NCI-H2227 (cell line): ENCODE measurements around the gene DPP9.
A peak's percentile ranks its signal among the peaks of the same experiment; 100 is the strongest.
"Not testable (repeated sequence)": the region's sequence is repeated elsewhere in the genome, so short reads cannot be mapped to it uniquely, and the experiment has no call there.

Experiments
- DNase-seq: peaks from one replicate; lab custom pipeline; 2025; ENCODE audit not compliant: unreplicated experiment; lab: John Stamatoyannopoulos, UW

The DPP9 gene

DNA sequence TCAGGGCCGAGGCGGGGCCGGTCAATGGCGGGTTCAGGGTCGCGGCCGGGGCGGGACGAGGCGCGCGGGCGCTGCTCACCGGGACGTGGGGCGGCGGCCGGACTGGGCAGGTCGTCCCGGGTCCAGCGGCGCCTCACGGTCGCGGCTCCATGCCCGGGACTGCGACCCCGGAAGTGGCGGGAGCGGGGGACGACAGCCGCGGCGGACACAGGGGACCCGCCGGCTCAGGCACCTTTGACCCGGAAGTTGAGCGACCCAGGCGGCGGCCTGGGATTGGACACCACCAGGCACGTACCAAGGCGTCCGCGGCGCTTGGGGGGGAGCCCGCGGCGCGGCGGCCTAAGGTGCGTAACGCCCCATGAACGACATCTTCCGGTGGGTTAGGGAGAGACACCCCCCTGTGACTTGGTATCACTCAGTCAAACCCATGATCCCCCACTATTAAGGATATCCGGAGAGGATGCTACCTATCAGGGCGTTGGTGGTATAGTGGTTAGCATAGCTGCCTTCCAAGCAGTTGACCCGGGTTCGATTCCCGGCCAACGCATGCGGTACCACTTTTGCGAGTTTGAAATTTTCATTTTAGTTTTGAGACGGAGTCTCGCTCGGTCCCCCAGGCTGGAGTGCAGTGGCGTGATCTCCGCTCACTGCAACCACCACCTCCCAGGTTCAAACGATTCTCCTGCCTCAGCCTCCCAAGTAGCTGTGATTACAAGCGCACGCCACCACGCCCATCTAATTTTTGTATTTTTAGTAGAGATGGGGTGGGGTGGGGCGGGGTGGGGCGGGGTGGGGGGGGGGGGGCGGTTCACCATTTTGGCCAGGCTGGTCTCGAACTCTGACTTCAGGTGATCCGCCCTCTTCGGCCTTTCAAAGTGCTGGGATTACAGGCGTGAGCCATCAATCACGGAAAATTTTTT, at the start of gene DPP9:
Gene DPP9 (minus strand): TSS at position 248 of the 920 bp plus-strand sequence. CDS start 3,936 bp downstream, outside the sequence.
- DNase-seq: peak; percentile 97

GRCh38 chr19:4773047-4773640, 49.5 kb upstream of the DPP9 start:
- no peak for DNase-seq

DNA sequence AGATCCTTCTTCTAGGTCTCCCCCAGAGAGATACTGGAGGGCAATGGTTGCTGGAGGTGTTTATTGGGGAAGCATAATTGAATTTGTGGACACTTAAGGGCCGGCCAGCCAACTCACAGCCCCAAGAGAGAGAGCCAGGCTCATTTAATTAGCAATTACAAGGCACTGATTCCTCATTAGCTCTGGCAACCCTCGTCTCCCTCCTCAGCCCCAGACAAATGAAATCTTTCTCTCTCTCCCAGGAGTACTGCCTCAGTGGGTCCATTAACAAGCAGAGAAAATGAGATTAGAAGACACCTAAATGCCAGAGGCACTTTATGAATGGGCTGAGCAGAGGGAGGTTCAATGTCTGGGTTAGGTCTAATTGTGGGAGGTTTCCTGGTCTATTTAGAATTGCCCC, 48.9 kb upstream of the DPP9 start:
- no peak for DNase-seq

DNA sequence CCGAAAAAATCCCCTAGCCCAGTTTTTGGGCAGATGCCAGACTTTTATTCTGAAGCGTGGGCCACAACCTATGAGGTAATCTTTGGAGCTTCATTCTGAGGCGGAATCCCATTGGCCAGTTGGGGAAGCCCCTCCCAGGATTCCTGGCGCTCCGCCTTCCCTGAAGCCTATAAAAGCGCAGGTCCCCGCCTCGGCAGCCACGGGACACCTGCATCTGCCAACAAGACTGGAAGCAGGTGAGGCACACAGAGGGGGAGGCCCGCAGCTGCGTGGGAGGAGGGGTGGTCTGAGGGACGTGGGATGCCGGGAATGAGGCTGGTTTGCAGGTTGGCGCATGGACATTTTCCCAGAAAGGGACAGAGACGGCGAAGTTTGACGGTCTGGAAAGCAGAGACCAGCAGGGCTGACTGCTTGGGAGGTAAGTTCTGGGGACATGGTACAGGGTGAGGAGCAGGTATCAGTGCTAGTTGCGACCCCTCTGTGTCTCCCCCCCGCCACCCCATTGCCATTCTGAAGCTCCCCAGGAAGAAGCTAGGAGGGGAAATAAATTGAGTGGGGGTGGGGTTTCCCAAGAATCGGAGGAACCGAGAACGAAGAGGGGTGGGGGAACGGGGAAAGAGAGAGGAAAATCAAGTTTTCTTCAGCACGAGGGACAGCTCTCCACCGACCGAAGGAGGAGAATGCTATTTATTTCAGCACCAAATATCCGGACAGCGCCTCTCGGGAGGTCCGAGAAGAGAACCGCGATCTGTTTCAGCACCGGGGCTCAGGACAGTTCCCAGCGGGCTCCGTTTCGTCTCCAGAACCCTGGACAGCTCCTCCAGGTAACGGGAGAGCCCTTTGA, 45.5 kb upstream of the DPP9 start:
- peak; percentile 93 for DNase-seq

GRCh38 chr19:4764393-4764660, 40.7 kb upstream of the DPP9 start:
- DNase-seq: no peak

GRCh38 chr19:4763021-4763420, 39.4 kb upstream of the DPP9 start:
- DNase-seq: no peak

DNA sequence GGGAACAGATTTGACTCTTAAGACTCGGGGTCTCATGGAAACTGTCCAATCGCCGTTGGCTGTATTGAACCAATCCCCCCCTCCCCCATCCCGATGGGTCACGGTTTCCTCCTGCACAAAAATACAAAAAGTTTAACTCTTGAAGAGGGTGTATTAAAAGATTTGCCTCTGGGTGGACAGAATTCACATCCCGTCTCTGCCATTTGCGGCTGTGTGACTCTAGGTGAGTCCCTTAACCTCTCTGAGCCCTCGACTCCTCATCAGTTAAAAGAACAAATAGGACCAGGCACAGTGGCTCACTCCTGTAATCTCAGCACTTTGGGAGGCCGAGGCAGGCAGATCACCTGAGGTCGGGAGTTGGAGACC, 36.6 kb upstream of the DPP9 start:
- no peak for DNase-seq

GRCh38 chr19:4759388-4760284, 36.0 kb upstream of the DPP9 start:
- DNase-seq: peak; percentile 98

GRCh38 chr19:4758659-4759058, 35.0 kb upstream of the DPP9 start:
- DNase-seq: no peak

DNA sequence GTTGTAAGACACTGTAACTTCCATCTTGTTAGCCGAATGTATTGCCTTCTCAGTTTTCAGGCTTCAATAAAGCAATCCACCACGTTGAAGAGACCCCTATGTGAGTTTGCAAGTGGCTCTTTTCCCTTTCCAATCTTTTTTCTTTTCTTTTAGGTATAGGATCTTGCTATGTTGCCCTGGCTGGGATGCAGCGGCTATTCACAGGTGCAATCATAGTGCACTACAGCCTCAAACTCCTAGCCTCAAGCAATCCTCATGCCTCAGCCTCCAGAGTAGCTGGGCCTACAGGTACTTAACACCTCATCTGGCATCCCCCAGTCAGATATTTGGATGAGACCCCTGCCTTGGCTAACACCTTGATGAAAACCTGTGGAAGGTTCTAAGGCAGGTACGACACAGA, 34.4 kb upstream of the DPP9 start:
- no peak for DNase-seq

- no peak for DNase-seq
Measured at GRCh38 chr19:4755459-4755858, 31.8 kb upstream of the DPP9 start.

- DNase-seq: peak; percentile 58
Measured at GRCh38 chr19:4754248-4754647, 30.6 kb upstream of the DPP9 start.

- peak; percentile 80 for DNase-seq
Measured at GRCh38 chr19:4749870-4750590, 26.4 kb upstream of the DPP9 start.

- no peak for DNase-seq
Measured at GRCh38 chr19:4748589-4748988, 24.9 kb upstream of the DPP9 start.

DNA sequence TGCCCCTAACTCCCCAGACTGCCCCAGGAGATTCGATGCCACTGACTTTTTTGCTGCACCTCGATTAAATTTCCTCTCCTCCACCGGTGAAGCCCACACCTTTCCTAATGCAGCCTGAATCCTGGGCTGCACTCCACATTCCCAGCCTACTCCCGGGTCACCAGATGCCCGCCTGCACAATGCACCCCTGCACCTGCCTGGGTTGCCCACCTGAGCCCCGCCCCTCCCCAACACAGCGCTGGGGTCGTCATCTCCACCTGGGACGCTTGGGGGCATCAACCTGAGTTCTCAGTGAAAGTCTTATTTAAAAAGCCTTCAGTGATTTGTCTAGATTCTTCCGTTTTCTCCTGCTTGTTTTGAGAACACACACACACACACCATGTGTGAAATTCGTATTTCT, 24.5 kb upstream of the DPP9 start:
- DNase-seq: no peak

- DNase-seq: peak; percentile 40
Measured at GRCh38 chr19:4745986-4746385, 22.3 kb upstream of the DPP9 start.

- not testable (repeated sequence) for DNase-seq
Measured at GRCh38 chr19:4745175-4745574, 21.5 kb upstream of the DPP9 start.

DNA sequence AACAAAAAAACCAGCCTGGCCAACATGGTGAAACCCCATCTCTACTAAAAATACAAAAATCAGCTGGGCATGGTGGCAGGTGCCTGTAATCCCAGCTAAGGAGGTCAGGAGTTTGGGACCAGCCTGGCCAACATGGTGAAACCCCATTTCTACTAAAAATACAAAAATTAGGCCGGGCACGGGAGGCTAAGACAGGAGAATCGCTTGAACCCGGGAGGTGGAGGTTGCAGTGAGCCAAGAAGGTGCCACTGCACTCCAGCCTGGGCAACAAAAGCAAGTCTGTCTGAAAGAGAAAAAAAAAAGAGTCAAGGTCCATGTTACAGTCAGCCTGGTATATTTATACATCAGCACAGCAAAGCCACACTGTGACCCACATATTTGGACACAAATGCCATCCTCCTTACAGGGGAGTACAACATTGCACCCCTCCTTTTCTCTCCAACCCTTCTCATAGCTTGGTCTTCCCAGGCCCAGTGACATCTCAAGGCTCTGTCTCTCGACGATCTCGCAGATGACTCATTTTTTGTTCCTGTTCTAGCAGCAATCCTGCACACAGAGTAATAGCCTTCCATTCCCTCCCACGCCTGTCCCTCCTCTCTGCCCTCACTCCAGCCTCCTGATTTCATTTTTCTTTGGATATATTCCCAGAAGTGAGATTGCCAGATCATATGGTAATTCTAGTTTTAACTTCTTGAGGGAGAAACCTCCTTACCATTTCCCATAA, 21.0 kb upstream of the DPP9 start:
- peak; percentile 34 for DNase-seq
